ENCODE results near the gene TSPO2. TPM values are rescaled to one million over a fixed set of nuclear protein-coding genes. Genes with fewer than 3 reads are reported as not detected.

TSPO2 gene
- polyA plus RNA-seq, 3 donors: 0.33 to 1.2 (median 0.60) TPM

DNA sequence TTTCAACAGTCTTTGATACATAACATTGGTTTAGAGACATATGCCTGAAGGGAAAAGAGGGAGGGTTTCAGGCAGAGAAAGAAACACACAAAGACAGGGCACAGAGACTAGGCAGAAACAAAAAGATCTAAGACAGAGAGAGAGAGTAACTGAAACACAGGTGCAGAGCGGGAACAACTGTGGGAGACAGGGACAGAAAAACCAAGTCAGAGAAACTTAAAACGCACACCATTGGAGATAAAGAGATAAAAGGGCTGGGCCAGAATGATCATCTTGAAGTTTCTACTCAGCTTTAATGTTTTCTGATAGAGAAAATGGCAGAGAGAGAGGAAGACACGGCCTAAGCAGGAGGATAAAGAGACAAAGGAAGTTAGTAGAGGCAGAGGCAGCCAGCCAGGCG is 15.0 kb upstream of the TSPO2 start:
- no peak for DNase-seq

DNA sequence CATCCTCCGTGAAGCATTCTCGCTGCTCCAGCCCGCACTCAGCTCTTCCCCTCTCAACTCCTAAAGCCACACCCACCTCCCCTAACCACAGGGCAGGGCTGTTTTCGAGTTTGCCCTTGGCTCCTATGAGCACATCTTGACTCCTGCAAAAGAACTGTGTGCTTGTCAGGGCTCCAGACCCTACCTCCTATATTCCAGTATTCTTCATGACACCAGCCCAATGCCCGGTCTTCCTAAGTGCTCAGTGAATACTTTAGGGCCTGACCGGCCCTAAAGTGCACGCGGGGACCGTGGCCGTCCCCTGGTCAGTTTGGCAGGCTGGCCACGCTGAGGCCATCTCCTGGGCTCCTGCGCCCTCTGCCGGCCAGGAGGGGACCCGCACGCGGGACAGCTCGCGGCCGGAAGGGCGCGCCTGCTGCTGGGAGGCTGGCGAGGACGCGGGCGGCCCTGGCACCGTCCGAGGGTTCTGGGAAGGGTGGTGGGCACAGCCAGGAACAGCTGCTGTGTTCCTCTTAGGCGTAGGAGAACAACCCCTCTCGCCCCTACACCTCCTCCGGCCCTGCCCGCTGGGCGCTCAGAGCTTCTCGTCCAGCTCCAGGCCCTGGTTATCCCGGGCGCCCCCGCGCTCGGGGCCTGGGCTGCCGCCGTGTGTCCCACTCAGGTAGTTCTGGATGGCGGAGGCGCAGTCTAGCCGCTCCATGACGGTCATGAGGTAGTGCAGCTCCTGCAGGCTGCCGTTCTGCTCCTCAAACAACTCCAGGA is 14.3 kb upstream of the TSPO2 start:
- peak; percentile 82 for DNase-seq

DNA sequence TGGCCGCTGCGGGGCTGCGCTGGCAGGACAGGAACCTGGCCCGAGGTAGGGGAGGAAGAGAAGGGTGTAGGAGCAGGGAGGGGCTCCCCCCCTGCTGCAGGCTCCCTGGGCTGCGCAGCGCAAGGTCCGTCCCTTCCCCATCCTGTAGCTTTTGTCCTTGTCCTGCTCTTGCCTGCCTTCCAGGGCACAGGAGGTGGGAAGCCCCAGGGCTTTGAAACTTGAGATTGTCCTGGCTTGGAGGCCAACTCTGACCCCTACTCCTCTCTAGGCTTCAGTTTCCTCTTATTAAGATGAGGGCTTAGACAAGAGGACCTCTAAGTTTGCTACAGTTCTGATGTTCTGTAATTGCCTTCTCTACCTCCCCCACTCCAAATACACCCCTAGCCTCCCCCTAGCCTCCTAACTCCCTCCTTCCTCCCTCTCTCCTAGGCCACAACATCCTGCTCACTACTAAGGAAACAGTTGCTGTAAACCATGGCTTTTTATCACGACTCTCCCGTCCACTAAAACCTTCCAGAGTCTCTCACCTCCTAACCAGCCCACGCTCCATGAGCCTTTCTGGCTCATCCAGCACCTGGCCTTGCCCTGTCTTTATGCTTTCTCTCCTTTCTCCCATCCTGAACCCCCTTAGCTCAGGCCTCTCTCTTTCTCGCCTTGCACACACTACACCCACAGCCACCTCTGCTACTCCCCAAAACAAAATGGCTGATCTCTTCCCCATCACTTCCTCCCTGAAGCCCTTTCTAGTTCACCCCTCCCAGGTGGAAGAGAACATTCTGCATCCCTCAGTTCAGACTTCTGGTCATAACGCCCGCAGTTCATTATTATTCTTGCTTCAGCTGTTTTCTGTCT is 13.5 kb upstream of the TSPO2 start:
- DNase-seq: no peak

GRCh38 chr6:41032830-41033229 is 9.4 kb upstream of the TSPO2 start:
- no peak for DNase-seq

GRCh38 chr6:41033776-41034175 is 8.5 kb upstream of the TSPO2 start:
- DNase-seq: no peak

DNA sequence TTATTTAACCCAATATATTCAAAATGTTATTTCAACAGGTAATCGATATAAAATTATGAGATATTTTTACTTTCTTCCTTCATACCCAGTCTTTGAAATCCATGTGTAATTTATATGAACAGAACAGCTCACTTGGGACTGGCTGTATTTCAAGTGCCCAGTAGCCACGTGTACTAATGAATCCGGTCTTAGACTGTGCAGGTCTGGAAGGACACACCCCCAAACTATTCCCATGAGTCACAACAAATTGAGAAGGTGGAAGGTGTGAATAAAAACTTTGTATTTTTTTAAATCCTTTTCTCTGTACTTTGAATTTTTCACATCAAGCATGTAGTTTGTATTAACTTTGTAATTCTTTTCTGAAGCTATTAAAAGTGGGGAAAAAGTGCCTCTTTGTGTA is 6.1 kb upstream of the TSPO2 start:
- DNase-seq: no peak

GRCh38 chr6:41036601-41037000 is 5.7 kb upstream of the TSPO2 start:
- DNase-seq: no peak

DNA sequence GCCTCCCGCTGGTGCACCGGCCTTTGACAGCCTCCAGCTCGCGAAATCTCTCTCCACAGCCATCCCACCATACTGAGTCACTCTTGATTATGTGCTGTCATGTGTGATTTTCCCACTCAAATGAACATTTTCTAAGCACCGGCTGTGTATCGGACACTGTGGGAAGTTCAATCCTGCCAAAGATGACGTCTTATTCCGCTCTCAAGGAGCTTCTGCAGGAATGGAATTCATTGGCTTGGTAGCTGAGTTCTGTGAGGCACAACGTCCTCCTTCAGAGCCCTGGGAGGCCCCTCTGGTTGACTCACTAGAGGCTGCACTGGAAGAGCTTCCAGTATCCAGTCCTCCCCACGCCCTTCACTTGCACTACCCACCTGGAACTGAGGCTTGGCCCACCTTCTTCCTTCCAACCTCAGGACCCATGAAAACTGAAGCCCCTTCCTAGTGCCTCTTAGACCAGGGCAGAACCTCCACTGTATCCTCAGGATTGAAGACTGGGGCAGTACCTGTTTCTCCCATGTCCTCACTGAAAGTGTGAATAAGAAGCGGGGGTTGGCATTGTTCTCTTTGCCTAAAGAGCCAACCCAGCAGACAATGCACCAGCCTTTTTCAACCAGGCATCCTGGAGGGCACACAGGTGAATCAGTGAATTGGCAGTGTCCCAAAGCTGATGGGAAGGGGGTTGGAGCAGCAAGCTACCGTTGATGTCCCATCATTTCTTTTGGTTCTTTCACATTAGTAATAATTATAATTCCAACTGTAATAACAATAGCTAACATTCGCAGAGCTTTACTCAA is 5.0 kb upstream of the TSPO2 start:
- no peak for DNase-seq

GRCh38 chr6:41038205-41038604 is 4.1 kb upstream of the TSPO2 start:
- no peak for DNase-seq

- DNase-seq: no peak
Observed at GRCh38 chr6:41039060-41039998, 2.9 kb upstream of the TSPO2 start, which contains the start of gene UNC5CL. UNC5CL (minus strand) TSS chr6:41039221; CDS start chr6:41035074, 4,147 bp downstream.

GRCh38 chr6:41040101-41040939 is 1.9 kb upstream of the TSPO2 start:
- no peak for DNase-seq

- no peak for DNase-seq
Observed at GRCh38 chr6:41040940-41041536, 1.2 kb upstream of the TSPO2 start.

- no peak for DNase-seq
Observed at GRCh38 chr6:41043151-41043550, 884 bp downstream of the TSPO2 start.

- DNase-seq: no peak
Observed at GRCh38 chr6:41045664-41046063, 3.4 kb downstream of the TSPO2 start.

- no peak for DNase-seq
Observed at GRCh38 chr6:41046084-41046483, 3.8 kb downstream of the TSPO2 start.

GRCh38 chr6:41047306-41047705 is 5.0 kb downstream of the TSPO2 start:
- DNase-seq: no peak

GRCh38 chr6:41047745-41048732 is 5.8 kb downstream of the TSPO2 start:
- no peak for DNase-seq

DNA sequence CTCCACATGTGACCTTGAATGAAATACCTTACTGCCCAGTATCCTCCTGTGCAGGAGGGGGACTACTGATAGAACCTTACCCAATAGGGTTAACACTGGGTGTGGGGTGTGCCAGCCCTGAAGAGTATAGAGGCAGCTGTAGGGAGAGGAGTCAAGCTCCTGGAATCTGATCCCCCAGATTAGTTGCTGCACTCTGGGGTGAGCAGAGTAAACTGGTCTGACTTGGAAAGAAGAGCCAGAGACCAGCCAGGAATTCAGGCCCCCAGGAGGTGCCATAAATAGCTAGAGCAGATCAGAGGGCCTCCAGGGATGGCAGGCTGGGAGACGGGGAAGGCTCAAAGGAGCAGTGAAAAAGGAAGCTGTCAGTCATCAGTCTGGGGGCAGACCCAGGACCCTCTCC is 7.3 kb downstream of the TSPO2 start:
- no peak for DNase-seq
